GM13977 (cell line): ENCODE data around the gene SERP2.

Experiments used
- DNase-seq: peaks from one replicate; pipeline ENCODE4 v3.0.0; 2012; ENCODE audit warnings: low spot score
- in situ Hi-C: fragments of 300-500 bp; cut with MboI; formaldehyde crosslinking; loops from one replicate; pipeline ENCODE4 v1.12.0; 2022; ENCODE audit warnings: low sequenced_read_pairs, low pct_unique_long_range_greater_than_20kb, mixed read lengths, inconsistent platforms; ENCODE audit not compliant: unreplicated experiment
- TF ChIP-seq, protein P1 (sequence below): IDR thresholded peaks from 2 replicates; pipeline ENCODE4 v1.5.1; 2012; ENCODE audit warnings: mild to moderate bottlenecking, control low read depth; ENCODE audit not compliant: insufficient read depth; ENCODE audit errors: extremely low read depth, missing control alignments

The SERP2 gene

DNA sequence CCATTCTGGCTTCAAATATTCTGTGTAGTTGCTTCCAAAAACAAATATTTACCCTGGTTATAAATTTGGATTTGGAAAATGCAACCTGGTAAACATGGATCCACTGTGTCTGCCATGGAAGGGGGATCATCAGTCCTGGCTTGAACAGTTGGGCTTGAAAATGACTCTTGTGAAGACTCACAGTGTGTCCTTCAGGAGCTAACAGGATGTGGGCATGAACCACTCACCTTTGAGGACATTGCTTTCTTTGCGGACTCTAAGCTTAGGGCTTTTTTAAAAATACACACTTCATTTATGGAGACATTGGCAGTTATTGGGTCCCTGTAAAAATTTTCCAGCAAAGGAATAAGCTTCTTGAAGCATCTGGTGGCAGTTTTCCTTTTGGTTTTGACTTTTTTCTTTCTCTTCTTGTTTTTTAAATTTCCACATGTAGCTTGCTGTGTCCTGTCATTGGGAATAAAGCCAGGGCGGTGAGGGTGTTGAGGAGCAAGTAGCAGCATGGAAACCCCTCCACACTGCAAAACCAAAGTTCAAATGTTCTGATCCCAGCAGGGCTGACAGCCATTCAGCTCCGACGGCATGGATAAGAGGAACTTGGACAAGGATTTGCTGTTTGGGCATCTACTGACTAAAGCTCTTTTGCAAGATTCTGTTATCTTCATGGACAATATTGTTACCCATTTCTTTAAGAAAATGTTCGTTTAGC lies 39.5 kb upstream of the SERP2 start:
- in situ Hi-C loops: no loop called here
- TF ChIP-seq, protein P1, sequence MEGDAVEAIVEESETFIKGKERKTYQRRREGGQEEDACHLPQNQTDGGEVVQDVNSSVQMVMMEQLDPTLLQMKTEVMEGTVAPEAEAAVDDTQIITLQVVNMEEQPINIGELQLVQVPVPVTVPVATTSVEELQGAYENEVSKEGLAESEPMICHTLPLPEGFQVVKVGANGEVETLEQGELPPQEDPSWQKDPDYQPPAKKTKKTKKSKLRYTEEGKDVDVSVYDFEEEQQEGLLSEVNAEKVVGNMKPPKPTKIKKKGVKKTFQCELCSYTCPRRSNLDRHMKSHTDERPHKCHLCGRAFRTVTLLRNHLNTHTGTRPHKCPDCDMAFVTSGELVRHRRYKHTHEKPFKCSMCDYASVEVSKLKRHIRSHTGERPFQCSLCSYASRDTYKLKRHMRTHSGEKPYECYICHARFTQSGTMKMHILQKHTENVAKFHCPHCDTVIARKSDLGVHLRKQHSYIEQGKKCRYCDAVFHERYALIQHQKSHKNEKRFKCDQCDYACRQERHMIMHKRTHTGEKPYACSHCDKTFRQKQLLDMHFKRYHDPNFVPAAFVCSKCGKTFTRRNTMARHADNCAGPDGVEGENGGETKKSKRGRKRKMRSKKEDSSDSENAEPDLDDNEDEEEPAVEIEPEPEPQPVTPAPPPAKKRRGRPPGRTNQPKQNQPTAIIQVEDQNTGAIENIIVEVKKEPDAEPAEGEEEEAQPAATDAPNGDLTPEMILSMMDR: no peak
- no peak for DNase-seq

DNA sequence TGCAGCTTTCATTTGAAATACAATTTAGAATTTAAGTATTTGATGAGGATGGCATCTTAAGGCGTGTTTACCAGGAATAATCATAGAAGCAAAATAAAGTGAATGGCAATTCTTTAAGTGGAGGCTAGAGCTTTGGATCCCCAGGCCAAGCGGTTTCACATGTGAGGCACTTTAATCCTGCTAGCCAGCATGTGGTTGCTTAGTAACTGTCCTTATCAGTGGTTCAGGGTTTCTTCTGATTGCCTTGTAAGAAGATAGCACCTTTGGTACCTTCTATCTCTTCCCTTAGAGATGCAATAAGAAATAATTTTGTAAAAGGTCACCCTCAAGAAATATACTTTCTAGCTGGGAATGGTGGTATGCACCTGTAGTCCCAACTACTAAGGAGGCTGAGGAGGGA lies 38.9 kb upstream of the SERP2 start:
- DNase-seq: no peak
- TF ChIP-seq, protein P1: no peak
- in situ Hi-C loops: no loop called here

DNA sequence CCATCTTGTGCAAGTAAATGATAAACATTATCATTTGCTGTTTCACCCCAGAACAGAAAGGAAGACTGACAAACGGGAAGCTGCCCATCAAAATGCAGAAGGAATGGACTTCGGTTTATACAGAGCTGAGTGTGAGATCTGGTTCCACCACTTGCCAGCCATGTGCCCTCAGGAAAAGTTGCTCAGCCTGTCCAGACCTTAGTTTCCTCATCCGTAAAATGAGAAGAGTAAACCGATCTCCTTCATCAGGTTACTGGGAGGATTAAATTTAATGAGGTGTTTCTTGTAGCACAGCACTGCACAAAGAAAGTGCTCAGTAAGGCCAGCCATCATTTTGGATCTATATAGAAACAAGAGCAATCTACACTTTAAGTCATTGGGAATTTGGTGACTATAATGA lies 36.7 kb upstream of the SERP2 start:
- no peak for DNase-seq
- in situ Hi-C loops: no loop called here
- TF ChIP-seq, protein P1: no peak

DNA sequence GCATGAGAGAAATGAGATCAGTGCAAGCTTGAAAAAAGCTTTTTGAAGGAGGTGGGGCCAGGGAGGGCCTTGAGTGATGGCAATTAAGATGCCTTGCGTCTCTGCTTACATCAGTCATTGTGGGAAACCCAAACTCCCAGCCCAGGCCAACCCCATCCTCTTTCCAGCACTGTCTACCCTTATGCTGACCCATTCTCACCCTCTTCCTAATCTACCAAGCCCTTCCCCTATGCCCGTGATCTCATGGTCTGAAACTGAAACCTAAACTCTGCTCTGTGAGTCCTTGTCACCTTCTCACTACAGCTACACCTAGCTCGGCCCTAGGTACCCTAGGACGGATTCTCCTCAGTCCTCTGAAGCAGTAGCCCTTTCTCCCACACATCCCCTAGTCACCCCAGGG lies 36.0 kb upstream of the SERP2 start:
- in situ Hi-C loops: no loop called here
- DNase-seq: no peak
- TF ChIP-seq, protein P1: no peak

DNA sequence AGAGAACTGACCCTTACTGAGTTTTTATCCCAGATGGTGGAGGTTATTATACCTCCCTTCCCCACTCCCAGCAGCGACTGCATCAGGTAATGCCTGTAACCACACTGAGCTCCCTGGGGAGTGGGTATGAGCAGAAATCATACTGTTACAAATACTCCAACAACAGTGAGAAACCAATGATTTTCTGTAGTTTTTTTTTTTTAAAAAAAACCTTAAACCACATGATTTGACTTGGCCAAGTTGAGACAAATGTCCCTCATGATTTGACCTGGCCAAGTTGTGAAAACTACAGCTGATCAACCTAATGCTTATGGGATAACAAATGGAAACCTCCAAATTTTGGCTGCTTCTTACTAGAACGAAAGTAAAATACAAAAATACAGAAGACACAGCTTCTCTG lies 33.1 kb upstream of the SERP2 start:
- in situ Hi-C loops: no loop called here

DNA sequence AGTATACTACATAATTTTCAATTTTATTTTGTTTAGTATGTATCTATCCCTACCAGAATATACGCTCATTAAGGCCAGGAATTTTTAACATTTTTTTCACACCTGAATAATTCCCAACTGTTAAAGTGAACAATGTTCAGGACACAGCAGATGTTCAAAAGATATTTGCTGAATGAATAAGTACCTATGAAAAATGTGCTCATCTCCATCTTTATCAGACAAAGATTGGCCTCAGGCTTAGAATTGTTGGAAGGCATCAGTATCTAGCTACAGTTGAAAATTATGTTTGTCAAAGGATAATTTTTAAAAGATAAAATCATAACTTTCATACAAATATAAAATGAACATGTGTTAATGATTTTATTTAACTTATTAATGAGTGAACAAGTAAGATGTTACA lies 30.9 kb upstream of the SERP2 start:
- TF ChIP-seq, protein P1: no peak
- in situ Hi-C loops: no loop called here
- DNase-seq: no peak

More for the DNA sequence above, 33.1 kb upstream of the SERP2 start:
- TF ChIP-seq, protein P1: no peak
- no peak for DNase-seq

DNA sequence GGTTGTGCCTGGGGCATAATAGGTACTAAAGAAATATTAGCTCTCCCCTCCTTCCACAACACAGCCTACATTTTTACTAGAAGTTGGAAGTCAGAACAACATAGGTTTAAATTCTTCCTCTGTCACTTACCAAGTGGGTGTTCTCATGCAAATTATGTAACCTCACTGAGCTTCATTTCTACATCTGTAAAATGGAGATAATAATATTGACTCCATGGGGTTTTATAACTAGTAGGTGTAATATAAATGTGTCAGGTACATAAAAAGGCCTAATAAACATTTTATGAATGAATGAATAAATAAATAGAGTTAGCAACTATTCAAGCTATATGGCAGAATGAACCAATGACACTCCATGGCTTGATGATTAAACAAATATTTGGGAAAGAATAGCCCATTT lies 27.1 kb upstream of the SERP2 start:
- DNase-seq: no peak
- TF ChIP-seq, protein P1: no peak
- in situ Hi-C loops: no loop called here
